Suprapubic skin (tissue), 4 donors: ENCODE data around the gene CTSZ. TPM values are rescaled to one million over a fixed set of nuclear protein-coding genes. Genes with fewer than 3 reads are reported as not detected.

ENCODE experiments used
- DNase-seq, 2 donors: peaks; one replicate each; pipeline ENCODE4 v3.0.0-alpha.2; 2019; ENCODE audit warnings: low spot score in 2 of 2
- H3K27ac ChIP-seq: fragments of 200-600 bp; sonication (generic); one replicate; pipeline ENCODE4 v1.5.1; 2019
- H3K27me3 ChIP-seq: fragments of 200-600 bp; sonication (generic); one replicate; pipeline ENCODE4 v1.5.1; 2019
- H3K36me3 ChIP-seq: fragments of 200-600 bp; sonication (generic); one replicate; pipeline ENCODE4 v1.5.1; 2019
- H3K4me1 ChIP-seq: fragments of 200-600 bp; sonication (generic); one replicate; pipeline ENCODE4 v1.5.1; 2019
- H3K4me3 ChIP-seq: fragments of 200-600 bp; sonication (generic); one replicate; pipeline ENCODE4 v1.5.1; 2019; ENCODE audit warnings: mild to moderate bottlenecking
- H3K9me3 ChIP-seq: fragments of 200-600 bp; sonication (generic); one replicate; pipeline ENCODE4 v1.5.1; 2019
- EP300 ChIP-seq: sonication (generic); formaldehyde crosslinking; IDR thresholded peaks from one replicate; pipeline ENCODE4 v1.6.1; 2017; ENCODE audit warnings: antibody characterized with exemption
- POLR2A ChIP-seq, 2 donors: fragments of 450-650 bp; IDR thresholded peaks; one replicate each; pipeline ENCODE4 v1.6.1; 2017; ENCODE audit warnings: antibody characterized with exemption in 2 of 2, mild to moderate bottlenecking in 2 of 2, moderate library complexity in 2 of 2
- POLR2AphosphoS5 ChIP-seq, 3 donors: sonication (generic); formaldehyde crosslinking; IDR thresholded peaks; one replicate each; pipeline ENCODE4 v1.6.1; 2017; ENCODE audit warnings: antibody characterized with exemption in 3 of 3
- WGBS: methylation state at CpG from one replicate; pipeline ENCODE4 v1.1.5; 2018; 5-methylcytosine and 5-hydroxymethylcytosine counted together
- total RNA-seq, 4 donors: library from RNA; depleted of rRNA; stranded (reverse); fragments of >200 nt; gene quantifications; one replicate each; pipeline ENCODE4 v1.1.0, GENCODE V29; 2016
- TF ChIP-seq, protein P1 (sequence below), 2 donors: fragments of 200-600 bp in 1 of 2; fragments of 450-650 bp in 1 of 2; sonication (generic) in 1 of 2; IDR thresholded peaks; one replicate each; pipeline ENCODE4 v1.5.1; 2016 to 2019; ENCODE audit warnings: antibody characterized with exemption in 2 of 2, mild to moderate bottlenecking in 1 of 2, moderate library complexity in 1 of 2

The CTSZ gene
- total RNA-seq, 4 donors from 2014 or later: 25.6 to 38.7 (median 34.7) TPM

DNA sequence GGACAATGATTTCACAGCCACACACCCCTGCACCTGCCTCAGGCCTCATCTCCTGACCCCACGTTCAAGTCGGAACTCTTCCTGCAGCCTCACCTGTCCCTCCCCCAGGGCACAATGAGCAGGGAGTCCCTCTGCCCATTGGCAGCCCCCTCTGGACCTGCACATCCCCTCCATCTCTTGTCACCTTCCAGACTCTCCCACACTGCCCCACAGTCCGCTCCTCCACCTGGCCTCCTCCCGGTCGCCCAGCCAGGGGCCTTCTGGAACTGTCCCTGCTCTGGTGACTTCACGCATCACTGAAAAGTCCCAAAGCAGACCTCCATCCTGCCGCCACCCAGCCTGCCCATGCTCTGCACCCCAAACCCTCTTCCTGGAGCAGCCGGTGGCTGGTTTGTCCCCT, 4.7 kb downstream of the CTSZ start:
- Histone ChIP-seq H3K27ac (no peak overlapping the region), H3K27me3 (no peaks in the 10 kb centered on the region), H3K9me3 (no peaks in the 10 kb centered on the region), H3K36me3 (peaks cover 41% of the 10 kb centered on the region), H3K4me3 (no peak overlapping the region), H3K4me1 (peaks cover 33% of the 10 kb centered on the region)
- 88% methylated on average over 7 of the region's 8 CpGs for WGBS
- DNase-seq: no peak
- no peak for TF ChIP-seq POLR2AphosphoS5 (IDR thresholded peaks at IDR 0.05)
- TF ChIP-seq, protein P1, sequence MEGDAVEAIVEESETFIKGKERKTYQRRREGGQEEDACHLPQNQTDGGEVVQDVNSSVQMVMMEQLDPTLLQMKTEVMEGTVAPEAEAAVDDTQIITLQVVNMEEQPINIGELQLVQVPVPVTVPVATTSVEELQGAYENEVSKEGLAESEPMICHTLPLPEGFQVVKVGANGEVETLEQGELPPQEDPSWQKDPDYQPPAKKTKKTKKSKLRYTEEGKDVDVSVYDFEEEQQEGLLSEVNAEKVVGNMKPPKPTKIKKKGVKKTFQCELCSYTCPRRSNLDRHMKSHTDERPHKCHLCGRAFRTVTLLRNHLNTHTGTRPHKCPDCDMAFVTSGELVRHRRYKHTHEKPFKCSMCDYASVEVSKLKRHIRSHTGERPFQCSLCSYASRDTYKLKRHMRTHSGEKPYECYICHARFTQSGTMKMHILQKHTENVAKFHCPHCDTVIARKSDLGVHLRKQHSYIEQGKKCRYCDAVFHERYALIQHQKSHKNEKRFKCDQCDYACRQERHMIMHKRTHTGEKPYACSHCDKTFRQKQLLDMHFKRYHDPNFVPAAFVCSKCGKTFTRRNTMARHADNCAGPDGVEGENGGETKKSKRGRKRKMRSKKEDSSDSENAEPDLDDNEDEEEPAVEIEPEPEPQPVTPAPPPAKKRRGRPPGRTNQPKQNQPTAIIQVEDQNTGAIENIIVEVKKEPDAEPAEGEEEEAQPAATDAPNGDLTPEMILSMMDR (IDR thresholded peaks at IDR 0.05): no peak
- TF ChIP-seq EP300: no peak
- no peak for TF ChIP-seq POLR2A (IDR thresholded peaks at IDR 0.05)

DNA sequence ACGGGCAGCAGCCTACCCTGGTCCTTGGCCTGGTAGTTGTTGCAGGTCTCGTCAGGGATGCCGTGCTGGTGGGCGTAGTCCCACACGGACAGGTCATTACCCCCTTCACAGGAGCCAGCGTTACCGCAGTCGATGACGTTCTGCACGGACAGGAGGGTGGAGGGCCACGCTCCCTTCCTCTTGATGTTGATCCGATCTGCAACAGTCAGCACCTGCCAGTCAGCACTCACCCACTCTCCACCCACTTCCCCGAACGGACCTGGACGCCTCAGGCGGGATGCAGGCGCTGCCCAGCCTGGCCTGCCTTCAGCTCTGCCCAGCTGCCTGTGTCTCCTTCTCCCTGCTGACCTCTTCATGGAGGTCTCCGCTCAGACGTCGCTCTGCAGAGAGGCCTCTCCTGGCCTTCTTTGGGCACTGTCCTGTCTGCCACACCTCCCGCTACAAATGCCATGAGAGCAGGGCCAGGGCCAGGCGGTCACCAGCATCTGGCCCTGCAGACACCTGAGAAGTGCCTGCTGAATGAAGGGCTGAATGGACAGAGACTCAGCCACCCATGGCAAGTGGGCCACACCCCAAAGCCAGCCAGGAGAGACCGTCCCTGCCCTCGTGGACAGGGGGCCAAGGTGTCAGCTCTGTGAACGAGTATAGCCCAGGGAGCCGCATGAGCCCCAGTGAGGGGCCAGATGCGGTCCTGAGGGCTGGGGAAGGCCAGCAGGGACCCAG, 5.4 kb downstream of the CTSZ start:
- no peak overlapping the region for H3K4me3 ChIP-seq
- peaks cover 30% of the 10 kb centered on the region for H3K4me1 ChIP-seq
- no peak overlapping the region for H3K27ac ChIP-seq
- DNase-seq: no peak
- 90% methylated on average over 25 of the region's 27 CpGs for WGBS
- peaks cover 49% of the 10 kb centered on the region for H3K36me3 ChIP-seq
- TF ChIP-seq EP300 (no peak), POLR2AphosphoS5 (IDR thresholded peaks at IDR 0.05) (no peak)
- TF ChIP-seq, protein P1 (IDR thresholded peaks at IDR 0.05): no peak
- H3K9me3 ChIP-seq: no peaks in the 10 kb centered on the region
- H3K27me3 ChIP-seq: no peaks in the 10 kb centered on the region

DNA sequence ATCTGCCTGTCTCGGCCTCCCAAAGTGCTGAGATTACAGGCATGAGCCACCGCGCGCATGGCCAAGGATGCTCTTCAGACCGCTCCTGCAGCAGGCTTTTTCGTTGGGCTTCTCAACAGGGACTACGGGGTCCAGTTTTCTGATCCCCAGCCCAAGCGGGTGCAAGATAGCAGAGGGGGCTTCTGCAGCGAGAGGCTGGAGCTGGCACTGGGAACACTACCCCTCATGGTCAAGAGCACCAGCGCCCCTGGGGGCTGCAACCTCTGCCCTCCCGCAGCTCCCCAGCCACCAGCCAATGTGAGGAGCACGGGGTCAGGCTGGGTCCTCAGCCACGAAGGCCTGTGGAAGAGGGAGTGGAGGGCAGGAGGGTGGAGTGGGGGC, 6.0 kb downstream of the CTSZ start:
- TF ChIP-seq POLR2AphosphoS5 (IDR thresholded peaks at IDR 0.05): no peak
- no peak for TF ChIP-seq POLR2A (IDR thresholded peaks at IDR 0.05)
- TF ChIP-seq, protein P1 (IDR thresholded peaks at IDR 0.05): no peak
- H3K27me3 ChIP-seq: no peaks in the 10 kb centered on the region
- no peak for DNase-seq
- no peaks in the 10 kb centered on the region for H3K9me3 ChIP-seq
- no peak overlapping the region for H3K4me3 ChIP-seq
- peaks cover 25% of the 10 kb centered on the region for H3K4me1 ChIP-seq
- no peak overlapping the region for H3K27ac ChIP-seq
- peaks cover 55% of the 10 kb centered on the region for H3K36me3 ChIP-seq
- 91% methylated on average over 11 of the region's 13 CpGs for WGBS

DNA sequence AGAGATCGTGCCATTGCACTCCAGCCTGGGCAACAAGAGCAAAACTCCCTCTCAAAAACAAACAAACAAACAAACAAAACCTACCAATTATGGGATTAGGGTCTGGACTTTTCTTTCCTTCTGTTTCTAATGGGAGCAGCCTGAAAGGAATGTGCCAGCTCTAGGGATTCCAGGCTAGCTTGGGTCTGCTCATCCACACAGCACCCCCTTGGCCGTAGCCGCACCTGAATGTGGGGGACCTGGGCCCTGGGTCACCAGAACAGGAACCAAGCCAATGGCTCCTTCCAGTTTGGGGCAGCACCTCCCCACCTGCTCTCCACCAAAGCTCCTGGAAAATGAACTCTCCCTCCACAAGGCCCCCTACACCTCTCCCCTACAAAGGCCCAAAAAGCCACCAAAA, 6.7 kb downstream of the CTSZ start:
- Histone ChIP-seq H3K27ac (no peak overlapping the region), H3K9me3 (no peaks in the 10 kb centered on the region), H3K27me3 (no peaks in the 10 kb centered on the region), H3K4me1 (peaks cover 17% of the 10 kb centered on the region), H3K4me3 (no peak overlapping the region), H3K36me3 (peaks cover 62% of the 10 kb centered on the region)
- no peak for TF ChIP-seq POLR2AphosphoS5 (IDR thresholded peaks at IDR 0.05)
- 67% methylated on average over 3 of the region's 3 CpGs for WGBS
- DNase-seq: no peak

DNA sequence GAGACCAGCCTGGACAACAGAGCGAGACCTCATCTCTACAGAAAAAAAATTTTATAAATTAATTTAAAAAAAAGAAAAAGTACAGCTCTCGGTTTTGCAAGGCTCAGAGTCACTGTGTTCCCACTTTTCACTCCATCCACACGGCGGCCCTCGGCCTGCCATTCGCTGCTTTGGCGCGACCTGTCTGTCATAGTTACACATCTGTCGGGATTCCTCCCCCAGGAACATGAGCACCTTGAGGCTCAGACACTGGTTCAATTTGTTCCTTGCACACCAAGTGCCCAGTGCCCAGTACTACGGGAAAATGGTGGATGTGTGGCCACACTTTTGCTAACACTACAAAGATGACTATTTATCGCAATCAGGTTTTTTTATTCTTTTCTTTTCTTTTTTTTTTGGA, 8.4 kb downstream of the CTSZ start:
- no peak for DNase-seq
- TF ChIP-seq POLR2A (IDR thresholded peaks at IDR 0.05) (no peak), POLR2AphosphoS5 (IDR thresholded peaks at IDR 0.05) (no peak), EP300 (no peak)
- TF ChIP-seq, protein P1 (IDR thresholded peaks at IDR 0.05): no peak
- 94% methylated on average over 11 of the region's 11 CpGs for WGBS
- no peaks in the 10 kb centered on the region for H3K27me3 ChIP-seq
- no peak overlapping the region for H3K4me3 ChIP-seq
- H3K36me3 ChIP-seq: peaks cover 78% of the 10 kb centered on the region
- H3K4me1 ChIP-seq: peaks cover 3% of the 10 kb centered on the region
- H3K27ac ChIP-seq: no peak overlapping the region
- H3K9me3 ChIP-seq: no peaks in the 10 kb centered on the region
